HG02970 (cell line): Measurements from ENCODE around the gene VPS8.

Experiments
- ATAC-seq: cut with Tn5 transposase; IDR thresholded peaks from one replicate; pipeline ENCODE4 v1.9.1; 2021; ENCODE audit warnings: mild to moderate bottlenecking, moderate library complexity, moderate number of reproducible peaks; ENCODE audit not compliant: unreplicated experiment, low FRiP score

The VPS8 gene, protein sequence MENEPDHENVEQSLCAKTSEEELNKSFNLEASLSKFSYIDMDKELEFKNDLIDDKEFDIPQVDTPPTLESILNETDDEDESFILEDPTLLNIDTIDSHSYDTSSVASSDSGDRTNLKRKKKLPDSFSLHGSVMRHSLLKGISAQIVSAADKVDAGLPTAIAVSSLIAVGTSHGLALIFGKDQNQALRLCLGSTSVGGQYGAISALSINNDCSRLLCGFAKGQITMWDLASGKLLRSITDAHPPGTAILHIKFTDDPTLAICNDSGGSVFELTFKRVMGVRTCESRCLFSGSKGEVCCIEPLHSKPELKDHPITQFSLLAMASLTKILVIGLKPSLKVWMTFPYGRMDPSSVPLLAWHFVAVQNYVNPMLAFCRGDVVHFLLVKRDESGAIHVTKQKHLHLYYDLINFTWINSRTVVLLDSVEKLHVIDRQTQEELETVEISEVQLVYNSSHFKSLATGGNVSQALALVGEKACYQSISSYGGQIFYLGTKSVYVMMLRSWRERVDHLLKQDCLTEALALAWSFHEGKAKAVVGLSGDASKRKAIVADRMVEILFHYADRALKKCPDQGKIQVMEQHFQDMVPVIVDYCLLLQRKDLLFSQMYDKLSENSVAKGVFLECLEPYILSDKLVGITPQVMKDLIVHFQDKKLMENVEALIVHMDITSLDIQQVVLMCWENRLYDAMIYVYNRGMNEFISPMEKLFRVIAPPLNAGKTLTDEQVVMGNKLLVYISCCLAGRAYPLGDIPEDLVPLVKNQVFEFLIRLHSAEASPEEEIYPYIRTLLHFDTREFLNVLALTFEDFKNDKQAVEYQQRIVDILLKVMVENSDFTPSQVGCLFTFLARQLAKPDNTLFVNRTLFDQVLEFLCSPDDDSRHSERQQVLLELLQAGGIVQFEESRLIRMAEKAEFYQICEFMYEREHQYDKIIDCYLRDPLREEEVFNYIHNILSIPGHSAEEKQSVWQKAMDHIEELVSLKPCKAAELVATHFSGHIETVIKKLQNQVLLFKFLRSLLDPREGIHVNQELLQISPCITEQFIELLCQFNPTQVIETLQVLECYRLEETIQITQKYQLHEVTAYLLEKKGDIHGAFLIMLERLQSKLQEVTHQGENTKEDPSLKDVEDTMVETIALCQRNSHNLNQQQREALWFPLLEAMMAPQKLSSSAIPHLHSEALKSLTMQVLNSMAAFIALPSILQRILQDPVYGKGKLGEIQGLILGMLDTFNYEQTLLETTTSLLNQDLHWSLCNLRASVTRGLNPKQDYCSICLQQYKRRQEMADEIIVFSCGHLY (N-terminal part only)

DNA sequence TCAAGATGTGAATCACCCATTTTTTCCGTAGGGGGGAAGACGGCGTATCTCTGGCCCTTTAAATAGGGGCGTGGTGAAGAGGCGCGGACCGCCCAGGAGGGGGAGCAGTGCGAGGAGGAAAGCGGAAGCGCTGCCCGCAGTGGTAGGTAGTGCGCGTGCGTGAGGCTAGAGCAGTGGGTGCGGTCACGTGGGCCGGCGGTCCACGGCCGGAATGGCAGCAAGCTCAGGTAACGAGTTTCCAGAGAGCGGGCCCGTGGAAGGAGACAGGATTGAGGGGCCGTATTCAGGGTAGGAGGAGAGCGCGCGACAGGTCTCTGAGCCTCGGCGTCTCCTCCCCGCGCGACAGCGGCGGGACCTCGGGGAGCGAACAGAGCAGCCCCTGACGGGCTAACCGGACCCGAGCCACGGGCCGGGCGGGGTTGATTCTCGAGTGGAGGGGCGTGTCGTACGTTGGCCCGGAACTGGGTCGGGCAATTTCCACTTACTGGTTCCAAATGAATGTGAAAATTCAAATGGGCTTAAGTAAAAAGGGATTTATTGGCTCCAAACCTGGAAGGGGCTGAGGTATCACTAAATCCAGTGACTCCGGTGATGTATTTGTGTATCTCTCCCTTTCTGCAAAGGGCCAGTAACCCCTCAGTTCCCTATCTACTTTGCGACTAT, at the start of gene VPS8:
VPS8 (plus strand) TSS at position 168 of the 663 bp plus-strand sequence. CDS start 12,467 bp downstream, outside the sequence.
- peak; percentile 95 for ATAC-seq

DNA sequence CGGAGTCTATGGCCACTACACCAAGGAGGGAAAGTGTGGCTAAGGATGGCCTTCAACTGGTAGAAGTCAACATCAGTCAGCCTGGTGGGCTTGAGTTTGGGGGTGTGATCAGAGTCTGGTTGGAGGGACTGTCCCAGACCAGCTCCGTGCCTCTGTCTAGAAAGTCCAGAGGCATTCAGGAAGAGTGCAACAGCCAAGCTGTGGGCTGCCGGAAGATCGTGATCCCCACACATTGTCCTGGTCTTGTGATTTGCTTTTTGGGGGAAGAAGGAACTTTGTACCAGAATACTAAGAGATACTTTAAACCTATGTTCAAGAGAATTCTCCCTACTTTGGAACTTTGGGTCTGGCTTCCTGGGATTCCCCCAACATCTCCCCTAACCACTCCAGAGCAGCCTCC, 47.8 kb upstream of the VPS8 start:
- ATAC-seq: no peak

DNA sequence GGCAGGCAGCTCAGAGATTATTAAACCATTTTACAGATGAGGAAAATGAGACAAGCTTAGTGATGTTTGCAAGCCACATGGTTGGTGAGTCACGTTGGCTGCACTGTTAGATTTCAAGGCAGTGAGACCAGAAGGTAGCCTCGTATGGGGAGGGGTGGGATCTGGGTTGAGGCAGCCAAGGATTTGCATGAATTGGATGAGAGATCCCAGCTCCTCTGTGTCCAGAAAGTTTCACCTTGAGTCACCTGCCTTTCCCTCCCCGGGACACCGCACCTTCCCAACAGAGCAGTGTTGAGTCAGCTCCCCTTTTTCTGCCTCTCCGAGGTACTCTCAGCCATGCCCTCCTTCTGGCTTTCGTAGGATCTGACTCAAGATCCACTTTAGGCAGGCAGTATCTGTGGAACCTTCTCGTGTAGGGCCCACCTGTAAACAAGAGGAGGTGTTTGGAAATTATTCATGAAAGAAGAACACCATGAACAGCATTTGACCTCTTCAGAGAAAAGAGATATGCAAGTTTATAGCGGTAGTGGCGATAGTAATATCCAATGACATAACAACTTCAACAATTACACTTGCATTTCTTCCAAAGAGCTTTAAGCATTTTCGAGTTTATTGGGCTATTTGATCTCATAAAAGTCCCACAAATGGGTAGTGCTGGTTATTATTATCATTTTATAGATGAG, 46.8 kb upstream of the VPS8 start:
- no peak for ATAC-seq

DNA sequence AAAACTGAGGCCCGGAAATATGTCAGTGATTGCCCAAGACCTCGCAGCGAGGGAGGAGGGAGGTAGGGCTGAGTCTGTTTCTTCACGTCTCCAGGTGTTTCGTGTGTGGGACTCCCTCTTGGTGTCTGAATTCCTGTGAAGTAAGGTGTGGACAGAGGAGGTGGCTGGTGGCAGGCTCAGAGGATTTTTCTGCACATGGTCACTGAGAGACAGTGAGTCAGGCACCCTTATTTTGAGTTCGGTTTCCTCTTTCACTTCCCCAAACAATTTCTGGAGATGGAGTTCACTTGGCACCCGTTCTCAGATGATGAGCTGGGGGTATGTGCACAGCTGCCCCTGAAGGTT, 46.3 kb upstream of the VPS8 start:
- ATAC-seq: no peak

DNA sequence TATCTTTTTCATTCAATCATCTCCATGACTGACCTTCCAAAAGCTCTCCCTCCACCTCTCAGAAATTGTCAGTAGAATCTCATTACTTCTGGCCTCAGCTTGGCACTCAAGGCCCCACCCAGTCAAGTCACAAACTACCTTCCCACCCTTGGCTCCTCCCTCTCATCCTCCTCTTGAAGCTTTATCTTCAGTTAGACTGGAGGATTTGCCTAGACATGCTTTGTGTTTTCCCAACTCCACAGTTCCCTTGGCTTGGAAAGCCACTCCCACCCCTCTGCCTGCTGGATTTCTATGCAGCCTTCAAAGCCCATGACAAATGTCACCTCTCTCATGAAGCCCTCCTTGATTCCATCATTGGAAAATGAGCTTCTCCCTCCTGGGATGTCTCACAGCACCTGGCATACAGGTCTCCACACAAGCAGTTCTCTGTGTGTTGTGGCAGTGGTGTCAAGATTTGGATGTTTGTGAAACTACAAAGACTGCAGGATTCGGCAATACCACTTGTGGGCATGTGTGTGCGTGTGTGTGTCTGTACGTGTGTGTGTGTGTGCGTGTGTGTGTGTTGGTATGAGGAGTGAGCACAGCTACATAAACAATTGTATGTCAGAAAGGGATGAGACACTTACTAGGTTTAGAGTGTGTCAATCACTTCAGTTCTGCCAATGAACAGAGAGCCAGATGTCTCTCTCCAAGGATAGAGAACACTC, 45.3 kb upstream of the VPS8 start:
- no peak for ATAC-seq

DNA sequence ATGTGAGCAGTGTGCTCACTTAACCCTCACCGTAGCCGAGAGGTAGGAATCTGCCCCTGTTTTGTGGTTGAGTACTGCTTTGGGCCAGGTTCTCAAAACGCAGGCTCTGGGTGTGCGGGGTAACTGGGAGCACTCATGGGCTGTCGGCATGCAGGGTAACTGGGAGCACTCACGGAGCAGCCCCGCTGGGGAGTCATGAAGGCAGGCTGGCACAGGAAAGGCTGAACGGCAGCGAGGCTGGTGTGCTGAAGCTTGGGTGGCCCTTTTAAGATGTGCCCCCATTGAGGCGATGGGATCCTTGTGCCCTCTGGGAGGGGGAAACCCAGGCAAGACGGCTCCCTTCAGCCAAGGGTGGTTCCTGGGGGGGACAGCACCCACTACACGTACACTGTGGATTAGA, 44.6 kb upstream of the VPS8 start:
- ATAC-seq: no peak

DNA sequence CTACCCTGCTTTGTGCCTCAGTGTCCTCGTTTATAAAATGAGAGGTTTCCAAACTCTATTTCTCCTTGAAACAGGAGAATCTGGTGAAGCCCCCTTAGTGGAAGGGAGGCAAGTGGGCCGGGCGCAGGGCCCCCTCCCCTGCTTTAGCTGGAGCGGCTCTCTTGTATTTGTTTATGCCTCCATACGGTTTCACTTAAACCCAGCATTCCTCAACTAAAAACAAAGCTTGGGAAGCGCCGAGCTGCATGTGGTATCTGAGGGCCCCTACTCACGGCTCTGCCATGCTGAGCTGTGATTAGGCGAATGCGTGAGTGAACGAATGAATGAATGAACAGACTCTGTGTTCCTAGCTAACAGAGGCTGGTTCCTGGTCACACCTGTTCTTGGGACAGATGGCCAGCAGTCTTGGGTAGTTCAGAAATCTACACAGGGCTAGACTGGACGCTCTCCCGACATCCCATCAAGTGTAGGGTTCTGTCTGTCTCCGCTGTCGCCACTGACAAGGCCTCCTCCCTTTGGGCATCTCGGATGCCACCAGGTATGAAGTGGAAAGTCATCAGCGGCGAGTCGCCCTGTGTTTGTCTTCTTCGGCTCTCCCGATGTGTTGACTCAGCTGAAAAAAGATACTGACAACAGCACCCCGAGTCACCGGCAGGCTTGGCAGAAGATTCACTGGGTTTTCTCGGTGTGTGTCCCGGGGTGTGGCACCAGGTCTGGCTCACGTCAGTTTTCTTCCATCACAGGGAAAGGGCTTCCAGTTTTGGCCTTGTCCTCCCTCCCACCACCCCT, 42.4 kb upstream of the VPS8 start:
- no peak for ATAC-seq

DNA sequence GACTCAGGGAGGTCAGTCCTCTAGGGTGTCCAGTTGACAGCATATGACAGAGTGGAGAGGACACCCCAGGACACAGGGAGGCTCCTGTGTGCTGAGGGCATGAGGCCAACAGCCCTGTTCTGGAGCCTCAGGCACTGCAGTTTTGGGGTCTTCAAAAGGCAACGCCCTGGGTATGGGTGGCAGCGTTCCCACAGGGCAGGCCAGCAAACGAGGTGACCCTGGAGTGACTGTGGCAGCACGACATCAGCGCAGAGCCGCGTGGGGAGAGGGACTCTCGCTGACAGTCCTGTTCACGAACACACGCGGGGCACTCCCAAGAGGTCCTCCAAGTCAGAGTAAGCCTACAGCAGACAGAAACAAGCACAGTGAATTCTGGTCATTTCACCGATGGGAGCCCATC, 41.4 kb upstream of the VPS8 start:
- ATAC-seq: no peak

DNA sequence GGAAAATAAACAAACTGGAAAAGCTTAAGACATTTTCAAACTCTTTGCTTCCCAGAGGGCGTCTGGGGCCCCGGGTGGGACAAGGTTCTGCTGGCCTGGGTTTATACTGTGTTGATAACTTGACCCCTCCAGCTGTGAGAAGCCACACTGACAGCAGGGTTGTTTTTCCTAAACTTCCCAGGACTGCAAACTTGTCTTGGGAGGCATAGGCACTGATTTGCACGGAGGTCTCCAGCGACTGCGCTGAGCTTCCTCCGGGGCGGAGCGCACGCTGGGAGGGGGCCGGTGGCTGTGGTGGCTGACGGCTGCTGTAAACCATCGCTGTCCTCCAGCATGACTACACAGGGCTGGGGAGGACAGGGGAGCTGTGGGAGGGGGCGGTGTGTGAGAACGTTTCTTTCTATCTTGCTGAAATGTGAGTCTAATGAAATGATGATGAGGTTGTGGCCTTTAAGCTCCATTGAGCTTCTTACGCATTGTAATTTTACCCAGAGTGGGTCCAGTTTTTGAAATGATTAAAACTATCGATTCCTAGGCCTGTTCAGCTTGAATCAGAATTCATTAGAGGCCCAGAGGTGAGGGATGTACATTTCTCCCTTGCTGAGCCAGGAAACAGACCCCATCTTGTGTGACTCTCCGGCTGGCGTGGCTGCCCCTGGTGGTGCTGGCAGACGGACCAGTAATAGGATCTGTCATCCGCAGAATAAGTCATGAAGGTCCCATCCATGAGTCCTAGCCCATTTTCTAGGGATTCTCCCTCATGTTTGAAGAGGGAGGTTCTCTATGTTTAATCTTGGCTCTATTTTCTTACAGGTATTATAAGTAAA, 40.5 kb upstream of the VPS8 start:
- ATAC-seq: no peak

DNA sequence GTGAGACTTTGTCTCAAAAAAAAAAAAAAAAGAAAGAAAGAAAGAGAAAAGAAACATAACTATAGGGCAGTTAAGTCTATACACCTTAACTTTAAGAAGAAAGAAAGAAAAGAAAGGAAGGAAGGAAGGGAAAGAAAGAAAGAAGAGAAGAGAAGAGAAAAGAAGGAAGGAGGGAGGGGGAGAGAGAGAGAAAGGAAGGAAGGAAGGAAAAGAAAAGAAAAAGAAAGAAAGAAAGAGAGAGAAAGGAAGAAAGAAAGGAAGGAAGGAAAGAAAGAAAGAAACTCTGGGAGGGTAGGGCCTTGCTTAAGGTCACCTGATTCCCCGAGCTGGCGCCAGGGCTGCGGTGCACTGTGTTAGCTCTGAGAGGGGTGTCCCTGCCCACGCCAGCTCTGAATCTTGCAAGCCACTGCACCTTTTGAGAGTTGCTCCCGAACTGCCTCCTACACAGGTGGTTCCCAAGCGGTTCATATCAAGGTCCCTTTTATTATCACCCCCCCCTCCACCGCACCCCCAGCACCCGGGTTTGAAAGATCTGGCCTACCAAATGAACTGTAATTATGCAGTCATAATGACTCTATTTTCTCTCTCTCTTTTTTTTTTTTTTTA, 39.2 kb upstream of the VPS8 start:
- ATAC-seq: no peak

DNA sequence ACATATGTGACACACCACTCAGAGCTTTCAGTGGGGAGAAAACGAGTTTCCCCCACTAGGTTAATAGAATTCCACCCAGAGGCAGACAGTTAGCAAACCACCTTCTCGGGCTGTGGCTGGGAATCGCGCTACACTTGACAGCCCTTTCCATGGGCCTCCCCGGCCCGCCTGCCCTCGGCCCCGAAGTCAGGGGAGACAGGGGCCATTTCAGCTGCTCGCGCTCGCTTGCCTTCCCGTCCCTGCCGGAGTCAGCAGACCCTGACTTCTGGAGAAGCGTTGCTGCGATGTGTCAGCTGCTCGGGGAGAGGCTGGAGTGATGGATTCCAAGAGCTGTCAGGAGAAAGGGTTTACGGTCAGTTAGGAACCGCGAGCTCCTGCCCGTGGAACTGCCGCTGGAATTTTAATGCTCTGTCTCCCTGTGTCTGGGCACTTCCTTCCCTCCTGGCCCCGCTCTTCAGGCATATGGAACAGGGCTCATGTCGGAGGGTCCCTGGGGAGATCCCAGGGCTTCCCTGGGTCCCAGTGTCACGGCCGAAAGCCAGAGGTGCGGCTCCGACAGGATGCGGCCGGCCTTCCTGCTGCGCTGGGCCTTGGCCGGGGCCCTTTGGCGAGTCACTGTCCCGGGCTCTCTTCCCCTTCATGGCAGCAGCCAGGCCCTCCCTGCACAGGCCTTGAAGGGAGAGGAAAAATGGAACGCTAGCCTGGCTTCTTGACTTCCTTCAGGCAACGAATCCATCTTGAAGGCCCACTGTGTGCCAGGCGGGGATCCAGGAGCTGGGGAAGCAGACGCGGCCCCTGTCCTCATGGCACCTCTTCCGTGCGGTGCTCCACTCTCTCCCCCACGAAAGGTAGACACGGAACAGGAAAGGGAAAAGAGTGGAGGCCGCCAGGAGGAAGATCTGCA, 38.4 kb upstream of the VPS8 start:
- ATAC-seq: no peak

DNA sequence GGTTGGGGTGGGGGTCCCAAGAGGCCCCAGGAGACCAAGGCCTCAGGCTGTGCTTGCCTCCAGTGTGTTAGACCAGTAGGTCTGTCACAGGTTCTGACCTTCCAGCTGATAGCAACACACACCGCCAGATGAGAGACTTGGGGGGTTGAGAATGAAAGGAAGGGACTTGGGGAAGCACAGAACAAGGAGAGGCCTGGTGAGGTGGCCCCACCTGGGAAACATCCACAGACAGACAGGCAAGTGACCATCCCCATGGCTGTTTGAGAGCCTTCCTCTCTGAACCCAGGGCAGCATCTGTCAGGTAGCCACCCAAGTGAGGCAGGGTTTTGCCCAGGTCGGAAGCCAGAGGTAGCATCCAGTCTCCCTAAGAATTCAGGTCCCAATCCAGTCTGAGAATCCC, 35.0 kb upstream of the VPS8 start:
- no peak for ATAC-seq

DNA sequence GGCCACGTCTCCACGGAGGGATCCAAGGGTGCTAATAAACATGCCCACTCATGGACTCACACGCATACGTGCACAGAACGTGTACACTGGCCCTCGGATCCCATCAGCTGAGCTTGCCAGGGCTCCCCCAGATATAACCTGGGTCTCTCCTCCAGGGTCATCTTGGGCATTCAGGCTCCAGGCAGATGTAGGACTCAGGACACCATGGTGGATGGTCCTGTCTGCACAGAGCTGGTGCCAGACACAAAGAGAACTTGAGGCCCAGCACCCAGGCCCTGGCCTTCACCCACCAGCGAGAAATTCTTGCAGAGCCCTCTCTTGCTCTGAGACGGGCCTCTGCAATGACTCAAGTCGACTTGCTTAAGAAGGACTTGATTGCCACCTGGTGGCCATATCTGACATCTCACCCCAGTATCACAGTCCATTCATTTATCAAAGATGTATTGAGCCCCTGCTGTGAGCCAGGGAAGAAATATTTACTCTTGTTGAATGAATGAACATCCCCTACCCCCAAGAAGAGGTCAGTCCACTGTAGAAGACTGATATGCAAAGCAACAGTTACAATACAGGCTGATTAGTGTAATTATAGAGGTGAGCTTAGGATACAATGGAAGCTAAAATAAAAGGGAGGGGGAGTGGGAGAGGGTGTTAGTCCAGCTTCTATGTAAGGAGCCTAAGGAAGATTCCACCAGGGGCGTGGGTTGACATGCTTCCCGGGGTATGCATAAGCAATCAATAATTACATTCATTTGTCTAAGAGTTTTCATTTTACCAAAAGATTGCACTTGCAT, 34.2 kb upstream of the VPS8 start:
- ATAC-seq: peak; percentile 60

DNA sequence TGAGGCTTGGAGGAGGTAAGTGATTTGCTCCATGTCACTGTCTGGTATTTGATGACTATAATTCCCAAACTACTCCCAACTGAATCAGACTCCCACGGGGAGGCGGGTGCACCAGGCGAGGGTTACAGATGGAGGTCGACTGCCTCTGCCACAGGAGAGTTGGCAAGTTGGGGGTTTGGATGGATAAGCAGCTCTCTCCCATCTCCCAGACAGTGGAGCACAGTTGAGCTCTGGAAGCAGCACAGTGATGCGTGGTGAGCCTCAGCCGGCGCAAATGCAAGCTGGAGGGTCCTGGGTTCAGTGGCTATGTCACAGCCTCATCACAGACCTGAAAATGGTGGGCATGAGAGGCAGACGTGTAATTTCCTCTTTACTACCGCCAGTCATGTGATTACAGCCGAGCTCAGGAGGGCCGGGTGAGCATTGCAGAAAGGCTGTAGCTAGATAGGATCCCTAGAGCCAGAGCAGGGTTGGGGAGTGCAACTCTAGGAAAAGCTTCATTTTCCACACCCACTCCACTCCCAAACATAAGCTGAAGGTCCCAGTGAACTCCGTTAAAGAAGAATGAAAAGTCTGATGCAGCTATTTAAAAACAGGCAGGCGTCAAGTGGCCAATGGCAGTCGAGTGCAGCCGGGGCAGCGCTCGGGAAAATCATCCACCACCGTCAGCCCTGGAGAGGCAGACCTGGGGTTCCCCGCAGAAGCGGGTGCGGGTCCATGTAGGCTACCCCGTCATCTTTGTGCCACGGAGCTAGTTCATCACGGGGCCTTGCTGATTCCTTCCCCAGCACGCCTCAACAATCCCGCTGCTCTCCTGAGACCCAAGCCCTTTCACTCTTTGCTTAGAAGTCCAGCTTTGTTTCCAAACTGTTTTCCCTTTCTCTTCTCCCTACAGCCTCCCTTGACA, 33.3 kb upstream of the VPS8 start:
- ATAC-seq: no peak
